GM18526 (cell line): Measurements from ENCODE around the gene TMEM35B.

ENCODE experiments used
- POLR2A ChIP-seq: IDR thresholded peaks from 3 replicates; pipeline ENCODE4 v1.6.1; 2011; ENCODE audit not compliant: insufficient read length; ENCODE audit errors: extremely low read depth

The TMEM35B gene

DNA sequence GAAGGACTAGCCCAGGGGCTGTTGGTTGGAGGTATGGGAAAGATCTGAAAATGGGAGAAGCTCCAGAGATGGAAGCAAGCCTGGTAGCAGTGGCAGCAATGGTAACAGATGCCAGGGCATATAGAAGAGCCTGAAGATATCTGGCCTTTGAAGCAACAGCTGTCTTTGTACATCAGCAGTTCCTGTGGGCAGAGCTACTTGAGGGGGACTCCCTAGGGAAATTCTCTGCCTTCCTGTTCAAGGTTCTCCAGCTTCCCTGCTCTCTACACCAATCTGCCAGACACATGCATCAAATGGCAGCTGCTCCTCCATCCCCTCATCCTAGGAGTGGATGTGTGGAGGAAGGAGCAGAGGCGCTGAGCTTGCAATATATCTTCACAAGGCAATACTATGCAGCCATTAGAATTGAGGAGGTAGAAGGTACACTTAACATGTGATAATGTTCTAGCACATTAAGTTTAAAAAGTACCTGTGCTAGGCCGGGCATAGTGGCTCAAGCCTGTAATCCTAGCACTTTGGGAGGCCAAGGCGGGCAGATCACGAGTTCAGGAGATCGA is 2.2 kb downstream of the TMEM35B start:
- no peak for TF ChIP-seq POLR2A

DNA sequence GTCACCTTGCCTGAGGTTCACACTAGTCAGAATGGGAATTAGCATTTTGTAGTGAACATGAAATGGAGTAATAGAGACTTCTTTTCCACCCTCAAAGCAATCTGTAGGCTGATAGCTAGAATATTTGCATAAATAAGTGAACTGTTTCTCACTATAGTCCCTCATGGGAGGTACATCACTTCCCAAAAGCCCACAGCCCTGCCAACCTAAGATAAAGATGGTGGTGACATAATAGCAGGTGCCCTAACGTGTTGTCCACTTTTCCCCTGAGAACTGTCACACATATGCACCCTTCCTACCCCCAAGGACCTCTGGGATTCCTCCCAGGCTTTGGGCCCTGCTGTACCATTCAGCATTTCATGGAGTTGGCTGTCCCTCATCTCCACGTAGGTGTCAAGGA is 4.4 kb downstream of the TMEM35B start:
- TF ChIP-seq POLR2A, result no peak

GRCh38 chr1:34978921-34979320 is 6.2 kb downstream of the TMEM35B start:
- no peak for TF ChIP-seq POLR2A

DNA sequence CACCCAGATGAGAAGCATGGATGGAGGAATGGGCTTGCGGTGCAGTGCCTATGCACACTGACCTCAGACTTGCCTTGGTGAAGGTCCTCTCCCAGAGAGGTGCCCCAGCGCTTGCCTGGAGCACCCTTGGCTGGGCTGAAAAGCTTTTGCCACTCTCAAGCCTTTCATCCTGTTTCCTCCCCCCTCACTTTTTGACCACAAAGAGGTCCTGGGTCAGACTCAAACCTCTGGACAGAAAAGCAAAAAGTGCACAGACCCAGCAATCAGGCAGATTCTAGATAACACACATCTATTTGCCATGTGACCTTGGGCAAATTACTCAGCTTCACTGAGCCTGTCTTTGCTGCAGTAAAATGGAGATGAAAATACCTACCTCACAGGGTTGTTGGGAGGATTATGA is 7.3 kb downstream of the TMEM35B start:
- no peak for TF ChIP-seq POLR2A

DNA sequence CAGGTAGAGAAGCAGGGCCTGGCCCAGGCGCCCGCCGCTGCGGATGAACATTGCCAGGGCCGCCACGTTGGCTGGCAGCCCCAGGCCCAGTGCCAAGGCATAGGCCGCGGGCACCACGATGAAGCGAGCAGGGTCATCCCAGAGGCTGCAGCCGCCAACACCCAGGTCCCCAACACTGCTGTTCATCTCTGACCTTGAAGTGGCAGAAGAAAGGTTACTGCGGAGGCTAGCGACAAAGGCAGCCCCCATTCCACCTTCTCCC is 8.0 kb downstream of the TMEM35B start:
- no peak for TF ChIP-seq POLR2A

- TF ChIP-seq POLR2A, result no peak
Measured at GRCh38 chr1:34976384-34977209, 8.6 kb downstream of the TMEM35B start.

DNA sequence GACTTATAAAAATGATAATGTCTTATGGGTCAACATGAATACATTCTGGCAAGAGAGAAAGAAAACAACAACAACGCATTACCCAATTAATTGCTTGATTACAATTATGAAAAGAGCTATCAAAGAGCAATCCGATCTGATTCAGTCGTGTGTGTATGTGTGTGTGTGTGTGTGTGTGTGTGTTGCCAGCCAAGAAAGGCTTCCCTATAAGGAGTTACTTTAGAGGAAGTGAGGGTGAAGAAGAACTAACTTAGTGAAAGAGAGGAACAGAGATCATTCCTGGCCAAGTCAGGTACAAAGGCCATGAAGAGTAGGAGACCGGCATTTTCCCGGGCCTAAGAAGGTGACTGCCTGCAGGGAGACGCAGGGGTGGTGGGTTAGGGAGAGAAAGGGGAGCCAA is 9.4 kb downstream of the TMEM35B start:
- TF ChIP-seq POLR2A, result no peak

GRCh38 chr1:34975338-34975737 is 9.8 kb downstream of the TMEM35B start:
- TF ChIP-seq POLR2A, result no peak

DNA sequence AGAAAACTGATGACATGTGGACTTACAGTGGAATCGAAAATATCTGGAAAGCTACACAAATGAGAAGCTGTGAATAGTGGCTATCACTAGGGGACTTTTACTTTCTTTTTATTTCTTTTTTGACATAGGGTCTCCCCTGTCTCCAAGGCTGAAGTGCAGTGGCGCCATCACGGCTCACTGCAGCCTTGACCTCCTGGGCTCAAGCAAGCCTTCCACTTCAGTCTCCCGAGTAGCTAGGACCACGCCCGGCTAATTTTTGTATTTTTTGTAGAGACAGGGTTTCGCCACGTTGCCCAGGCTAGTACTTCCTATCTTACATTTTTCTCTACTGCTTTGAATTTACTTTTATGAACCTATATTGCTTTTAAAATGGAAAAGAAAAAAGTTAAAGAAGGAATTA is 10.5 kb downstream of the TMEM35B start:
- TF ChIP-seq POLR2A, result no peak

DNA sequence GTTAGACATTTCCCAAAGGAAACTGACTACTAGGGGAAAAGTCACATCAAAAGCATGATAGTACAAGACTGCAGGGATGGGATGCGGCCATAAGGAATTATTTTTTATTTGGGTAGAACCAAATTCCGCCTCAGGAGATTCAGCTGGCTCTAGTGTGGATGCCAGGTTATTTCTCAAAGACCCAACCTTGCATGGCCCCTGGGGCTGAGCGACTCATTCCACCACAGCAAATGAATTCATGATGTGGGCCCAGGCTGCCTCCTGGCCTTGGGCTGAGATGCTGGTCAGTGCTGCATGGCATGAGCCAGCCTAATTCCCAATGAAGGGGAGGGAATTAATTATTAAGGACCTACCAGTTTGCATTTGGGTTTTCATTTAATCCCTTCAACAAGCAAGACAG is 11.8 kb downstream of the TMEM35B start:
- no peak for TF ChIP-seq POLR2A

- no peak for TF ChIP-seq POLR2A
Measured at GRCh38 chr1:34970829-34971228, 14.3 kb downstream of the TMEM35B start.

GRCh38 chr1:34970220-34970735 is 14.9 kb downstream of the TMEM35B start:
- no peak for TF ChIP-seq POLR2A

GRCh38 chr1:34965597-34965996 is 19.6 kb downstream of the TMEM35B start:
- no peak for TF ChIP-seq POLR2A

DNA sequence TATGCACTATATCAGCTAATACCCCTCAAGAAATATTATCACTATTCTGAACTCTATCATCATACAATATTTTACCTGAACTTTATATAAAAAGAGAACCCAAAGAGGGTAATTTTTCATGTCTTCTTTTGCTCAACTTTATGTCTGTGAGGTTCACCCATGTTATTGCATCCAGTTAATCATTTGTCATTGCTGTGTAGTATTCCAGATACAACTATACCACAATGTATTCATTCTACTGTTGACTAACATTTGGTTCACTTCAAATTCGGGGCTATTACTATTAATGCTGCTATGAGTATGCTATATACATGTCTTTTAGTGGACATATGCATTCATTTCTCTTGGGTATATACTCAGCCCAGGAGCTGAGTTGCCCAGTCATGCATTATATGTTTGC is 34.7 kb downstream of the TMEM35B start:
- TF ChIP-seq POLR2A, result no peak

DNA sequence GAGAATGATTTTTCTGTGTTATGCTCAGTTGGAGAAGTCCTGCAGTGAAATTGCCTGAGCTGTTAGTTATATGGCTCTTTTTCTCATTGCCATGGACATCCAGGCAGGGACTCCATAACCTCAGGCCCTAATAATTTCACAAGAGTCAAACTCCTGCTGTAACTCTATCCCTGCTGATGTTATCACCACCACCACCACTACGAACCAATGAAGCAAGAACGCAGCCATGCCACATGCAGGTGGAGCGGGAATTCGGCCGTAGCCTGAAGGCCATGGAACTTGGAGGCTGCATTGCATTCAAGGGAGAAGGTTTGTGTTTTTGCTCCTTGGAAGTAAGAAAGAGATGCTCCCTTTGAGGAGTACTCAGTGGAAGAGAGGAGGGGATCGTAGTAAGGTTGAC is 38.9 kb downstream of the TMEM35B start:
- no peak for TF ChIP-seq POLR2A
